ENCODE data around the gene KIF3B.

KIF3B gene

DNA sequence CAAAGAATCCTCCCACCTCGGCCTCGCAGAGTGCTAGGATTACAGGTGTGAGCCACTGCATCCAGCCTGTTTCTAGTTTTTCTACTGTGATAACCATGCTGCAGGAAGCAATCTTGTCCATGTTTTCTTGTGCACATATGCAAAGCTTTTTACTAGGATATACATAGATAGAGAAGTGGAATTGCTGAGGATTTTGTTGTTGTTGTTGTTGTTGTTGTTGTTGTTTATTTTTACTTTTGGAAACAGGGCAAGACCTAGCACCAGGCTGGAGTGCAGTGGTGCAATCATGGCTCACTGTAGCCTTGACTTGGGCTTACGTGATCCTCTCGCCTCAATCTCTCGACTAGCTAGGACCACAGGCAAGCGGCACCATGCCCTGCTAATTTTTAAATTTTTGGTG is 23.2 kb downstream of the KIF3B start:
- Histone ChIP-seq H3K9me3 (ENCODE audit: insufficient read depth, low read depth, low read length) (no peaks in the 10 kb centered on the region), H3K36me3 (ENCODE audit: insufficient read depth, low read depth, low read length) (no peaks in the 10 kb centered on the region), H3K4me3 (ENCODE audit: low read length) (no peak overlapping the region), H3K27me3 (ENCODE audit: insufficient read depth, low read length) (no peaks in the 10 kb centered on the region), H3K27ac (ENCODE audit: low read length) (no peak overlapping the region), H3K9ac (ENCODE audit: low read depth, low read length) (no peak overlapping the region), H3K4me1 (ENCODE audit: insufficient read depth, low read length) (no peaks in the 10 kb centered on the region)

- Histone ChIP-seq H3K9me3 (ENCODE audit: insufficient read depth, low read depth, low read length) (no peaks in the 10 kb centered on the region), H3K4me1 (ENCODE audit: insufficient read depth, low read length) (no peaks in the 10 kb centered on the region), H3K9ac (ENCODE audit: low read depth, low read length) (no peak overlapping the region), H3K27me3 (ENCODE audit: insufficient read depth, low read length) (no peaks in the 10 kb centered on the region), H3K4me3 (ENCODE audit: low read length) (no peak overlapping the region), H3K36me3 (ENCODE audit: insufficient read depth, low read depth, low read length) (no peaks in the 10 kb centered on the region), H3K27ac (ENCODE audit: low read length) (no peak overlapping the region)
Measured at GRCh38 chr20:32301719-32302506, 24.5 kb downstream of the KIF3B start.

DNA sequence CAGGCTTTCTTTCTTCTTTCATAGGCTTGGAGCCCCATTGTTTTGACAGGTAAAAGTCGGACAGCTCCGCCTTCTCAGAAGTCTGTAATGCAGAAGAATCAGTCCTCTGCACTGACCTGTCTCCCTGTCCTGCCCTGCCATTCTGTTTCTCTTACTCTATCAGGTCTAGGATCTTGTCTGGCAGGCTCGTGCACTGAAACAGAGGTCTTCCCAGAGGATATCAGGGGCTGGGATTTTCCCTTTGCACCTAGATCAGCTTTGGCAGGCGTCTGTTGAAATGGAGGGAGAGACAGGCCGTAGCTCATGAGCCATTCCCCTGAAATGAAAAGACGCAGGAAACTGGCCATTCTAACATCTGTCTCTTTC is 25.0 kb downstream of the KIF3B start:
- H3K9ac ChIP-seq (ENCODE audit: low read depth, low read length) = no peak overlapping the region
- no peaks in the 10 kb centered on the region for H3K27me3 ChIP-seq (ENCODE audit: insufficient read depth, low read length)
- H3K4me1 ChIP-seq (ENCODE audit: insufficient read depth, low read length) = no peaks in the 10 kb centered on the region
- no peaks in the 10 kb centered on the region for H3K36me3 ChIP-seq (ENCODE audit: insufficient read depth, low read depth, low read length)
- H3K4me3 ChIP-seq (ENCODE audit: low read length) = no peak overlapping the region
- no peaks in the 10 kb centered on the region for H3K9me3 ChIP-seq (ENCODE audit: insufficient read depth, low read depth, low read length)
- no peak overlapping the region for H3K27ac ChIP-seq (ENCODE audit: low read length)

GRCh38 chr20:32304131-32304746 is 26.8 kb downstream of the KIF3B start:
- H3K4me1 ChIP-seq (ENCODE audit: insufficient read depth, low read length) = no peaks in the 10 kb centered on the region
- H3K27me3 ChIP-seq (ENCODE audit: insufficient read depth, low read length) = no peaks in the 10 kb centered on the region
- no peak overlapping the region for H3K4me3 ChIP-seq (ENCODE audit: low read length)
- no peaks in the 10 kb centered on the region for H3K36me3 ChIP-seq (ENCODE audit: insufficient read depth, low read depth, low read length)
- H3K9me3 ChIP-seq (ENCODE audit: insufficient read depth, low read depth, low read length) = no peaks in the 10 kb centered on the region
- no peak overlapping the region for H3K27ac ChIP-seq (ENCODE audit: low read length)
- H3K9ac ChIP-seq (ENCODE audit: low read depth, low read length) = no peak overlapping the region

- Histone ChIP-seq H3K4me3 (ENCODE audit: low read length) (no peak overlapping the region), H3K36me3 (ENCODE audit: insufficient read depth, low read depth, low read length) (peaks cover 32% of the 10 kb centered on the region), H3K27me3 (ENCODE audit: insufficient read depth, low read length) (no peaks in the 10 kb centered on the region), H3K9ac (ENCODE audit: low read depth, low read length) (no peak overlapping the region), H3K9me3 (ENCODE audit: insufficient read depth, low read depth, low read length) (no peaks in the 10 kb centered on the region), H3K27ac (ENCODE audit: low read length) (no peak overlapping the region), H3K4me1 (ENCODE audit: insufficient read depth, low read length) (no peaks in the 10 kb centered on the region)
Measured at GRCh38 chr20:32312718-32313424, 35.4 kb downstream of the KIF3B start.

GRCh38 chr20:32314768-32315167 is 37.3 kb downstream of the KIF3B start:
- peaks cover 31% of the 10 kb centered on the region for H3K36me3 ChIP-seq (ENCODE audit: insufficient read depth, low read depth, low read length)
- no peaks in the 10 kb centered on the region for H3K27me3 ChIP-seq (ENCODE audit: insufficient read depth, low read length)
- no peak overlapping the region for H3K27ac ChIP-seq (ENCODE audit: low read length)
- H3K4me3 ChIP-seq (ENCODE audit: low read length) = no peak overlapping the region
- H3K4me1 ChIP-seq (ENCODE audit: insufficient read depth, low read length) = no peaks in the 10 kb centered on the region
- no peaks in the 10 kb centered on the region for H3K9me3 ChIP-seq (ENCODE audit: insufficient read depth, low read depth, low read length)
- no peak overlapping the region for H3K9ac ChIP-seq (ENCODE audit: low read depth, low read length)

GRCh38 chr20:32315399-32315798 is 37.9 kb downstream of the KIF3B start:
- peaks cover 25% of the 10 kb centered on the region for H3K36me3 ChIP-seq (ENCODE audit: insufficient read depth, low read depth, low read length)
- no peak overlapping the region for H3K9ac ChIP-seq (ENCODE audit: low read depth, low read length)

DNA sequence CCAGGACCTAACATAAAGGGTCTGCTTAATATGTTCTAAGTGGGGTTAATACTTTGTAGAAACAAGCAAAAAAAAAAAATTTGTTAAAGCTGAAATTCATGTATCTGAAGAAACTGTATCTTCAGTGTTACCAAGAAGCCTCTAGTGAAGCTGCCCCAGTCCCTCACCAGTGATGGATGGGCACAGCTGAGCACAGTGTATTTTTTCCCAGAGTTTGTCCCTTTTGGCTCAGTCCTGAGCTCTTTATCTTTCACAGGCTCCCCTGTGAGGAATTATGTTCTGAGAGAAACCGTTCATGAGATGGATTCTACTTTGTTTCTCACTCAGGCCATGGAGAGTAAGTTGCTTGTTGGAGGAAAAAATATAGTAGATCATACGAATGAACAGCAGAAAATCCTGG is 38.4 kb downstream of the KIF3B start:
- Histone ChIP-seq H3K9ac (ENCODE audit: low read depth, low read length) (no peak overlapping the region), H3K4me3 (ENCODE audit: low read length) (no peak overlapping the region), H3K27ac (ENCODE audit: low read length) (no peak overlapping the region), H3K27me3 (ENCODE audit: insufficient read depth, low read length) (no peaks in the 10 kb centered on the region), H3K9me3 (ENCODE audit: insufficient read depth, low read depth, low read length) (no peaks in the 10 kb centered on the region), H3K4me1 (ENCODE audit: insufficient read depth, low read length) (no peaks in the 10 kb centered on the region), H3K36me3 (ENCODE audit: insufficient read depth, low read depth, low read length) (peaks cover 21% of the 10 kb centered on the region)

More at GRCh38 chr20:32315399-32315798, 37.9 kb downstream of the KIF3B start:
- Histone ChIP-seq H3K27ac (ENCODE audit: low read length) (no peak overlapping the region), H3K27me3 (ENCODE audit: insufficient read depth, low read length) (no peaks in the 10 kb centered on the region), H3K4me1 (ENCODE audit: insufficient read depth, low read length) (no peaks in the 10 kb centered on the region), H3K9me3 (ENCODE audit: insufficient read depth, low read depth, low read length) (no peaks in the 10 kb centered on the region), H3K4me3 (ENCODE audit: low read length) (no peak overlapping the region)

- Histone ChIP-seq H3K36me3 (ENCODE audit: insufficient read depth, low read depth, low read length) (peaks cover 17% of the 10 kb centered on the region), H3K9me3 (ENCODE audit: insufficient read depth, low read depth, low read length) (no peaks in the 10 kb centered on the region), H3K27ac (ENCODE audit: low read length) (no peak overlapping the region), H3K27me3 (ENCODE audit: insufficient read depth, low read length) (no peaks in the 10 kb centered on the region), H3K4me1 (ENCODE audit: insufficient read depth, low read length) (no peaks in the 10 kb centered on the region), H3K9ac (ENCODE audit: low read depth, low read length) (no peak overlapping the region), H3K4me3 (ENCODE audit: low read length) (no peak overlapping the region)
Measured at GRCh38 chr20:32316667-32317066, 39.2 kb downstream of the KIF3B start.

DNA sequence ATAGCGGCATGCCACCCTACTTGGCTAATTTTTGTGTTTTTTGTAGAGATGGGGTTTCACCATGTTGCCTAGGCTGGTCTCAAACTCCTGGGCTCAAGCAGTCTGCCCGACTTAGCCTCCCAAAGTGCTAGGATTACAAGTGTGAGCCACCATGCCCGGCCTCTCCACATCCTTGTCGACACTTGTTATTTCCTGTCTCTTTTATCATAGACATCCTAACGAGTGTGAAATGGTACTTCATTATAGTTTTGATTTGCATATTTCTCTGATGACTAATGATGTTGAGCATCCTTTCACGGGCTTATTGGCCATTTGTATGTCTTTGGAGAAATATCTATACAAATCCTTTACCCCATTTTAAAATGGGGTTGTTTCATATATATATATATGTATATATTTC is 41.6 kb downstream of the KIF3B start:
- no peak overlapping the region for H3K9ac ChIP-seq (ENCODE audit: low read depth, low read length)
- no peak overlapping the region for H3K4me3 ChIP-seq (ENCODE audit: low read length)
- no peaks in the 10 kb centered on the region for H3K4me1 ChIP-seq (ENCODE audit: insufficient read depth, low read length)
- no peak overlapping the region for H3K27ac ChIP-seq (ENCODE audit: low read length)
- H3K36me3 ChIP-seq (ENCODE audit: insufficient read depth, low read depth, low read length) = peaks cover 12% of the 10 kb centered on the region
- H3K27me3 ChIP-seq (ENCODE audit: insufficient read depth, low read length) = no peaks in the 10 kb centered on the region
- no peaks in the 10 kb centered on the region for H3K9me3 ChIP-seq (ENCODE audit: insufficient read depth, low read depth, low read length)

DNA sequence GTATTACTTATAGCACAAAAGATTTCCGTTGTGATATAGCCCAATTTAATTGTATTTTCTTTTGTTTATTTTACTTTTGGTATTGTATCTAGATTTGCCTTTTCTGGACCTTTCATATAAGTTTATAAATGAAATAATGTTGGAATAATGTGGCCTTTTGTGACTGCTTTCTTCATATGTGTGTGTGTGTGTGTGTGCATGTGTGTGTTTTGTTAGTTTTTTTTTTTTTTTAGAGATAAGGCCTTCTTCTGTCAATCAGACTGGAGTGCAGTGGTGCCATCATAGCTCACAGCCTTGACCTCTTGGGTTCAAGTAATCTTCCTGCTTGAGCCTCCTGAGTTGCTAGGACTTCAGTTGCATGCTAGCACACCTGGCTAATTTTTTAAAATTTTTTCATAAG is 42.9 kb downstream of the KIF3B start:
- no peak overlapping the region for H3K27ac ChIP-seq (ENCODE audit: low read length)
- H3K9ac ChIP-seq (ENCODE audit: low read depth, low read length) = no peak overlapping the region
- H3K9me3 ChIP-seq (ENCODE audit: insufficient read depth, low read depth, low read length) = no peaks in the 10 kb centered on the region
- no peaks in the 10 kb centered on the region for H3K4me1 ChIP-seq (ENCODE audit: insufficient read depth, low read length)
- peaks cover 12% of the 10 kb centered on the region for H3K36me3 ChIP-seq (ENCODE audit: insufficient read depth, low read depth, low read length)
- H3K4me3 ChIP-seq (ENCODE audit: low read length) = no peak overlapping the region
- H3K27me3 ChIP-seq (ENCODE audit: insufficient read depth, low read length) = no peaks in the 10 kb centered on the region

DNA sequence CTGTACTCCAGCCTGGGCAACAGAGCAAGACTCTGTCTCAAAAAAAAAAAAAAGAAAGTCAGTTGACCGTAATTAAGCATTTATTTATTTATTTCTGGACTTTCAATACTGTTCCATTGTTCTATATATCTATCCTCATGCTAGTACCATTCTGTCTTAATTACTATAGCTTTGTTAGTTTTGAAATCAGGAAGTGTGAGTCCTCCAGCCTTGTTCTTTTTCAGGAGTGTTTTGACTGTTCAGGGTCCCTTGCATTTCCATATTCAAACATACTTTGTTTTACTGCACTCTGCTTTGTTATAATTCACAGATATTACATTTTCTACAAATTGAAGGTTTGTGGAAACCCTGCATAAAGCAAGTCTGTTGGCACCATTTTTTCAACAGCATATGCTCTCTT is 43.9 kb downstream of the KIF3B start:
- Histone ChIP-seq H3K9ac (ENCODE audit: low read depth, low read length) (no peak overlapping the region), H3K4me1 (ENCODE audit: insufficient read depth, low read length) (no peaks in the 10 kb centered on the region), H3K27me3 (ENCODE audit: insufficient read depth, low read length) (no peaks in the 10 kb centered on the region), H3K4me3 (ENCODE audit: low read length) (no peak overlapping the region), H3K27ac (ENCODE audit: low read length) (no peak overlapping the region), H3K9me3 (ENCODE audit: insufficient read depth, low read depth, low read length) (no peaks in the 10 kb centered on the region), H3K36me3 (ENCODE audit: insufficient read depth, low read depth, low read length) (peaks cover 8% of the 10 kb centered on the region)

Data from iPS-20b (cell line).